GM12878 (cell line): ENCODE data around the gene PRIMPOL. TPM values are rescaled to one million over a fixed set of nuclear protein-coding genes. Genes with fewer than 3 reads are reported as not detected.

Experiments used
- ASH2L ChIP-seq: fragments of 300-600, 200-600 bp; sonication (generic); IDR thresholded peaks from 2 replicates; pipeline ENCODE4 v1.6.1; 2017; ENCODE audit warnings: low read depth, mild to moderate bottlenecking, borderline replicate concordance
- BCL3 ChIP-seq: IDR thresholded peaks from 2 replicates; pipeline ENCODE4 v1.6.1; 2011; ENCODE audit warnings: borderline replicate concordance, low read depth, mild to moderate bottlenecking, moderate library complexity, low read length; ENCODE audit not compliant: insufficient read depth, poor library complexity, severe bottlenecking
- CBFB ChIP-seq: IDR thresholded peaks from 2 replicates; pipeline ENCODE4 v1.6.1; 2016; ENCODE audit warnings: antibody characterized with exemption, low read depth
- CHD1 ChIP-seq: IDR thresholded peaks from 2 replicates; pipeline ENCODE4 v1.6.1; 2012; ENCODE audit warnings: low read depth, low read length, improper control_type of control experiment
- CTCF ChIP-seq, 3 experiments: IDR thresholded peaks in 2 of 3; conservative IDR thresholded peaks in 1 of 3; 2 replicates each; pipeline ENCODE4 v1.5.1; 2011; ENCODE audit warnings: low read depth in 3 of 3, low read length in 3 of 3, mild to moderate bottlenecking in 3 of 3, control low read depth in 2 of 3, moderate library complexity in 2 of 3, inconsistent platforms in 1 of 3, mixed read lengths in 1 of 3; ENCODE audit not compliant: control insufficient read depth in 2 of 3, insufficient read depth in 1 of 3; ENCODE audit errors: extremely low read depth in 1 of 3
- EGR1 ChIP-seq, 2 experiments: IDR thresholded peaks; 1 replicate in 1 of 2; 2 replicates in 1 of 2; pipeline ENCODE4 v1.6.1; 2011 to 2012; ENCODE audit warnings: low read depth in 2 of 2, low read length in 2 of 2, borderline replicate concordance in 1 of 2, mild to moderate bottlenecking in 1 of 2, moderate library complexity in 1 of 2
- EP300 ChIP-seq, 2 experiments: fragments of 150-350 bp in 1 of 2; IDR thresholded peaks; 2 replicates each; pipeline ENCODE4 v1.6.1; 2011 to 2012; ENCODE audit warnings: low read depth in 2 of 2, low read length in 2 of 2, borderline replicate concordance in 1 of 2, improper control_type of control experiment in 1 of 2, inconsistent platforms in 1 of 2; ENCODE audit not compliant: control insufficient read depth in 1 of 2
- HDAC6 ChIP-seq: fragments of 200-600 bp; sonication (generic); IDR thresholded peaks from one replicate; pipeline ENCODE4 v1.8.0; 2017; ENCODE audit warnings: antibody characterized with exemption; ENCODE audit not compliant: unreplicated experiment
- IRF3 ChIP-seq: fragments of 450-650 bp; IDR thresholded peaks from 2 replicates; pipeline ENCODE4 v1.6.1; 2014; ENCODE audit warnings: mild to moderate bottlenecking
- KLF5 ChIP-seq: fragments of 450-650 bp; IDR thresholded peaks from 2 replicates; pipeline ENCODE4 v1.6.1; 2014; ENCODE audit warnings: mild to moderate bottlenecking; ENCODE audit not compliant: partially characterized antibody
- NR2C2 ChIP-seq: IDR thresholded peaks from 2 replicates; pipeline ENCODE4 v1.6.1; 2011; ENCODE audit warnings: borderline replicate concordance, low read depth; ENCODE audit not compliant: control insufficient read depth, insufficient read length
- NR2F1 ChIP-seq: fragments of 450-650 bp; conservative IDR thresholded peaks from 2 replicates; pipeline ENCODE4 v1.6.1; 2017; ENCODE audit warnings: mild to moderate bottlenecking
- POLR2AphosphoS5 ChIP-seq: IDR thresholded peaks from 2 replicates; pipeline ENCODE4 v1.6.1; 2011; ENCODE audit warnings: mild to moderate bottlenecking, low read length, inconsistent platforms
- PRDM15 ChIP-seq: fragments of 450-650 bp; formaldehyde crosslinking; IDR thresholded peaks from 2 replicates; pipeline ENCODE4 v1.4.0; 2020; ENCODE audit warnings: mild to moderate bottlenecking, moderate library complexity
- RELA ChIP-seq: fragments of 450-650 bp; IDR thresholded peaks from 2 replicates; pipeline ENCODE4 v1.8.0; 2014; ENCODE audit warnings: borderline replicate concordance; ENCODE audit not compliant: partially characterized antibody
- SMAD5 ChIP-seq: IDR thresholded peaks from 2 replicates; pipeline ENCODE4 v1.6.1; 2016; ENCODE audit warnings: antibody characterized with exemption, low read depth
- SPI1 ChIP-seq: IDR thresholded peaks from 2 replicates; pipeline ENCODE4 v1.6.1; 2011; ENCODE audit warnings: low read depth, mild to moderate bottlenecking, low read length, moderate library complexity, borderline replicate concordance; ENCODE audit not compliant: insufficient read depth
- SRF ChIP-seq, 2 experiments: IDR thresholded peaks; 2 replicates each; pipeline ENCODE4 v1.6.1; 2011; ENCODE audit warnings: low read depth in 2 of 2, low read length in 2 of 2, mild to moderate bottlenecking in 1 of 2, moderate library complexity in 1 of 2
- SUZ12 ChIP-seq: fragments of 200-600 bp; sonication (generic); IDR thresholded peaks from one replicate; pipeline ENCODE4 v1.6.1; 2018; ENCODE audit warnings: antibody characterized with exemption, mild to moderate bottlenecking; ENCODE audit not compliant: unreplicated experiment
- TBL1XR1 ChIP-seq: IDR thresholded peaks from 2 replicates; pipeline ENCODE4 v1.6.1; 2012; ENCODE audit warnings: low read depth, low read length, improper control_type of control experiment
- polyA plus RNA-seq, 11 experiments: library from polyadenylated mRNA; depleted of rRNA in 4 of 11; unstranded in 6 of 11; stranded (reverse) in 5 of 11; fragments of >200 nt; fragmentation: Nextera tagmentation in 4 of 11; fragmentation: Illumina TruSeq in 1 of 11; extraction: Ambion mirVana in 4 of 11; extraction: Trizol in 1 of 11; gene quantifications; 1 replicate in 1 of 11; 2 replicates in 10 of 11; pipeline versions ENCODE4 v1.2.1 to v1.2.3, GENCODE V29; 2011 to 2016; ENCODE audit warnings: inconsistent platforms in 2 of 11, missing spikeins in 2 of 11, low read depth in 1 of 11
- total RNA-seq, 4 experiments: library from RNA; depleted of rRNA in 3 of 4; stranded (reverse); fragments of >200 nt in 3 of 4; fragmentation: Illumina TruSeq in 1 of 4; extraction: Trizol in 1 of 4; gene quantifications; 2 replicates each; pipeline versions ENCODE4 v1.2.1 to v1.2.3, GENCODE V29; 2013 to 2021

Gene PRIMPOL
- total and polyA plus RNA-seq, 10 of the 15 experiments (the other 5 are each of a cell fraction or from before 2014, with no cell fraction given): 10.6 to 23.7 (median 14.0) TPM

- TF ChIP-seq BCL3 (peak; percentile 45), CBFB (peak; percentile 95), PRDM15 (CRISPR knock-in tag) (no peak), NR2F1 (peak; percentile 72), RELA (peak; percentile 95), IRF3 (peak; percentile 68; the same call in 1 of the 2 replicates), KLF5 (peak; percentile 97), SMAD5 (peak; percentile 73; the same call in 1 of the 2 replicates), TBL1XR1 (0 out of 2 replicates have a peak, but pooled peaks have one; percentile 69), HDAC6 (no peak), ASH2L (0 out of 2 replicates have a peak, but pooled peaks have one; percentile 59), CHD1 (no peak), SPI1 (no peak), SUZ12 (no peak), SRF (IDR thresholded peaks at IDR 0.05; ENCODE audit: low read depth in 2 of 2, low read length in 2 of 2) (no peak), EP300 (IDR thresholded peaks at IDR 0.05; ENCODE audit: borderline replicate concordance in 1 of 2, control insufficient read depth in 1 of 2, low read depth in 2 of 2, low read length in 2 of 2) (no peak), NR2C2 (no peak), CTCF (IDR thresholded peaks at IDR 0.05 in 2 of 3, conservative IDR thresholded peaks at IDR 0.05 in 1 of 3; ENCODE audit: control insufficient read depth in 2 of 3, extremely low read depth in 1 of 3, insufficient read depth in 1 of 3, low read depth in 3 of 3, low read length in 3 of 3) (no peak), POLR2AphosphoS5 (peak; percentile 58), EGR1 (IDR thresholded peaks at IDR 0.05; ENCODE audit: borderline replicate concordance in 1 of 2, low read depth in 2 of 2, low read length in 2 of 2) (peak; percentile 15 to 89)
Observed at GRCh38 chr4:184733654-184734524, 84.4 kb downstream of the PRIMPOL start, which contains the start of gene CENPU (continued).
